C1 segment of cervical spinal cord (tissue), 14 donors: Measurements from ENCODE around the gene HNRNPA2B1.
"Not testable (repeated sequence)": the region's sequence is repeated elsewhere in the genome, so short reads cannot be mapped to it uniquely, and the experiment has no call there.

ENCODE experiments used
- DNase-seq, 14 donors: peaks; one replicate each; lab custom pipeline; 2025; lab: John Stamatoyannopoulos, UW

HNRNPA2B1 gene

GRCh38 chr7:26198133-26198780 is 2.3 kb downstream of the HNRNPA2B1 start:
- no peak for DNase-seq

- DNase-seq = no peak
These were observed 3.1 kb downstream of the HNRNPA2B1 start for GRCh38 chr7:26197153-26198115.

DNA sequence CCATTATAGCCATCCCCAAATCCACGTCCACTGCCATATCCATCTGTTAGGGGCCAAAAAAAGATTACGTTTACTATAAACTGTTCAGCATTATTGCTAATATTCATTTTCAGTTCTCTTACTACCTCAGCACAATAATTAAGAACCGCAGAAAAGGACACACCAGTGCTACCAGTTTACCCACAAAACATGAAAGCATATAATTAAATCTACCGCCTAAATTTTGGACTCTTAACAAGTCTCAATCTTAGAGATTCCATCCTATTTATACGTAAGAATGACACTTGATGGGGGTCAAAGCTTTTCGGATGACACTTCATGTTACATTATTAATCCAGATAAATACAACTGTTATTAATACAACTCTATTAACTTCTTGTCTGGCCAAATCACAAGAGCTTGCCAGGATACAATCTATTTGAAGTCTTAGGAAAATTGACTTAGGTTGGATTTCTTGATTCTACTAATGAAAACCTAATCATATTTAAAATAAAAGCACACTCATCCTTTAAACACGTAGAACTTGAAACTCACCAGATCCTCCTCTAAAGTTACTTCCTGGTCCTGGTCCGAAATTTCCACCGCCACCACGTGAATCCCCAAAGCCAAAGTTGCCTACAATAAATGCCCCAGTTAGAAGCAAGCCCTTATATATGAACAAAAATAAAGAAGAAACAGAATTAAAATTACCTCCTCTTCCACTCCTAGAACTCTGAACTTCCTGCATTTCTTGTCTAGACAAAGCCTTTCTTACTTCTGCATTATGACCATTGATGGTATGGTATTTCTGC is 4.5 kb downstream of the HNRNPA2B1 start:
- no peak for DNase-seq

- DNase-seq = no peak
These were observed 5.4 kb downstream of the HNRNPA2B1 start for GRCh38 chr7:26195182-26195581.

- DNase-seq = not testable (repeated sequence)
These were observed 5.8 kb downstream of the HNRNPA2B1 start for GRCh38 chr7:26194764-26195163.

DNA sequence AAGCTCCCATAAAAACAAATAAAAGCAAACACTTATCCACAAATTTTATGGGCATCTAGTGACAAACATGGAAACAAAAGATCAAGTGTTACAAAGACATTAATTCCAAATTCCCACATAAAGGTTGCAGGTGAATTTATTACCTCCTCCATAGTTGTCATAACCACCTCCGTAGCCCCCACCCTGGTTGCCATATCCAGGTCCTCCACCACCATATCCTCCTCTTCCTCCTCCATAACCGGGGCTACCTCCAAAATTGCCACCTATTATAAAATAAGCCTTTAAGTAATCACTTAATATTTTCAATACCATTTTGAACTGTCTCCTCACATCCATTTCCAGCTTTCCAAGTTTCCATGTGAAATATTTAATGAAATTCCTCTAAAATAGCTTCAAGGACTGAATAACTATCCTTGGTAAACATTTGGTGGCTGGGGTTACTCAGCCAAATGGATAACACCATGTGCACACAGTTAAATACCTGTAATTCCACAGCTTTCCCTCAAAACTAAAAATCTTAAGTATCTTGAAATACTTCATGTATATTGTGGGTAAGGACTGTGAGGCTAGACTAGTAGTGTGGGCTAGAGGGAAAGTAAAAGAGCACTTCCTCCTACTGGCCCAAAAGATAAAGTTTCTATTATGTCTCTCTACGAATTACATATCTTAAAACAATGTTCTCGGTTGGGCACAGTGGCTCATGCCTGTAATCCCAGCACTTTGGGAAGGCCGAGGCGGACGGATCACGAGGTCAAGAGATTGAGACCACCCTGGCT is 6.9 kb downstream of the HNRNPA2B1 start:
- DNase-seq = no peak

DNA sequence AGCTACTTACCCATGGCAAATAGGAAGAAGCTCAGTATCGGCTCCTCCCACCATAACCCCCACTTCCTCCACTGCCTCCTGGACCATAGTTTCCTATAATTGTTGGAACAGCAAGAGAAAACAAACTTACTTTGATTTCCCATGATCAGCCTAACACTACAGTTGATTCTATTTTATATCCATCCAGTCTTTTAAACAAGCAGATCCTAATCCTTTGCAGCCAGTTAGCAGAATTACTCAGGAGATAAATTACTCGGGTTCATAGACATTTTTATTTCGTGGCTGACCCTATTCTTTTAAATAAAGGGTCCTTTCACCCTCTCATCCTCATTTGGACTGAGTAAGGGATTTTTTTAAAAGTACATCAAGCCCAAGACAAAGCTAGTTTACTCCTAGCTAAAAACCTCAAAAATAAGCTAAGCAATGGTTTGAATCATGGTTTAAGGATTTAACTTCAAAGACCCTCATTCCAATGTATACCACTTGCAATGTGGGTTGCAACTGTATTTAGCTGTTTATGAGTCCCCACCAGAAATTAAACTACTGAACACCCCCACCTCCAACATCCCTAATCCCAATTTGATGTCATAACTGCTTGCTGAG is 8.0 kb downstream of the HNRNPA2B1 start:
- DNase-seq = no peak

- no peak for DNase-seq
These were observed 8.5 kb downstream of the HNRNPA2B1 start for GRCh38 chr7:26191974-26192479.

- DNase-seq = no peak
These were observed 9.1 kb downstream of the HNRNPA2B1 start for GRCh38 chr7:26191233-26191973.

DNA sequence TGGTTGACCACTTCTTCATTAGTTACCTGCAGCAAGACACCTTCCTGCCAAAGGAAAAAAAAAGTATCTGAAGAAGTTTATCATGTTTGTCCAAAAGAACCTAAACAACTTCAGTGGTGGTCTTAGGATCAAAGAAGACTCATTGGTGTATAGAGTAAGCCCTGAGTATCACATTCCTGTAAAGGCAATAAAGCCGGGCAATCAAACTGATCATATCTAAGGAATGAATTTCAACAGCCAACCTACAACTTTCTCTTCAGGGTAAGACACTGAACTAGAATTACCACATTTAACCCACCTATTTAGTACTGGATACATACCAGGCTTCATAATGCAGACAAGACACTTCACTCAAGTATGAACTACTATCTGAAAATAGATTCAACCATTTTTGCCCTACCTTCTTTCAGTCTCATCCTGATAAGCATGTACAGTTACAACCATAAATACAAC is 10.1 kb downstream of the HNRNPA2B1 start:
- no peak for DNase-seq

- no peak for DNase-seq
These were observed 10.8 kb downstream of the HNRNPA2B1 start for GRCh38 chr7:26189697-26190096.

DNA sequence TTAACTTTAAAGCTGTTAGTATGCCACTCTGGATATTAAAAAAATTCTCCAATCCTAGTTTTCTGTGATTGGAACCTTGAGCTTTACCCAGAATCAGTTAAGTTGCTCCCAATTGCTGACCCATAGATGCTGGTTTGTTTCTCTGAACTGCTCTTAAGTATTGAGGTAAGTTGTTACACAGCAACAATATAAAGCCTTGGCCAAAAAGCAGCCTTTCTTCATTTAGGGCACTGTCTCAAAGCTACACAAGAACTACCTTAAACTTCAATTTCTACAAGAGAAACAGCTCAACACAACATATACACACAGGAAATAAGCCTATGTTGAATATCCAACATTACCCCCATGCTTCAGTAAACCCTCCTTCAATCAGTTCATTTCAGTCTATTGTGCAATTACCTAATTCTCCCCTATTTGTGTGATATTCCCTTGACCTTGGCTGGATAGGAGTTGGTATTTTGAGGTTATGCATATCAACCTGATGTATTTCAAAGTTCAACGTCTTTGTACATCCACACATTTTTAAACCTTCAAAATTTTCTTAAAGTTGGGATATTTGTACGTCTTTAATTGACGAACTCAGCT is 11.5 kb downstream of the HNRNPA2B1 start:
- DNase-seq = no peak

DNA sequence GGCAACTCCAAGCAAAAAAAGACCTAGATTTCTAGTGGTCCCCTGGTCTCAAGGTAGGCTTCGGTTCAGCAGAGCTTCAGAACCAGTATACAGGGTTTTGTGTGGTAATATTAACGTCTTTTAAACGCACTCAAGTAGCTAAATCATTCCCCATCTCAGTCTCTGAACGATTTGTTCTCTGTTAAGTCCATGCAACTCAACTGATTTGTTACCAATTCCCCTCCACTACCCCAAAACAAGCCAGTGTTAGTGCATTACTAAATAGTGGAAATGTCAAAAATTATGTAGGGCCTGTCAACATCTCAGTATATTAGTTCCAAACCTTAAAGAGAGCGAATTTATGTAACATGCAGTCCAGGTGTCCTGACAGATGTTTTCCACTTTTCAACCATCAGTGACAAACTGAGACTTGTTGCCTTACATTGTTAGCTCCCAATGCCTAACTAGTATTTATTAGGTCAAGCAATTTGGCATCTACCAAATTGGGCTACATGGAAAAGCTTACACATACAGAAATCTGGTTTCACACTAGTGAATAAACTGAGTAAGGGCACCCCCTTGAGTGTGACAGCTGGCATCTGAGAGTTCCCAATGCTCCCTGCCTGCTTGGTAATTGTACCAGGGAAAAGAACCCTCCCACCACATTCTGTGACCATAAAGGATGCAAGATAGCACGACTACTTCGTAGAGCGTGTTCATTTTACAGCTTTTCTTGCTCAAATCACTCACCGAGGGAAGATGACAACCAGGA is 12.2 kb downstream of the HNRNPA2B1 start:
- DNase-seq = peak in 1 of 14 donors; percentile 8

- no peak for DNase-seq
These were observed 13.0 kb downstream of the HNRNPA2B1 start for GRCh38 chr7:26187380-26188205.

GRCh38 chr7:26186364-26187311 is 13.9 kb downstream of the HNRNPA2B1 start:
- no peak for DNase-seq

DNA sequence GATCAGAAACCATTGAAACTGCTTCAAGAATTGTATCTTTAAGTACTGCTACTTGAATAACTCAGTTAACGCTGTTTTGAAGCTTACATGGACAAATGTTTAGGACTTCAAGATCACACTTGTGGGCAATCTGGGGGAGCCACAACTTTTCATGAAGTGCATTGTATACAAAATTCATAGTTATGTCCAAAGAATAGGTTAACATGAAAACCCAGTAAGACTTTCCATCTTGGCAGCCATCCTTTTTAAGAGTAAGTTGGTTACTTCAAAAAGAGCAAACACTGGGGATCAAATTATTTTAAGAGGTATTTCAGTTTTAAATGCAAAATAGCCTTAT is 14.7 kb downstream of the HNRNPA2B1 start:
- DNase-seq = no peak
